ENCODE results near the gene DCD.

- TF ChIP-seq TAF1 (IDR thresholded peaks at IDR 0.05; ENCODE audit: borderline replicate concordance, low read depth, low read length) (no peak), POLR2AphosphoS5 (IDR thresholded peaks at IDR 0.05; ENCODE audit: low read depth, low read length) (no peak)
Measured at GRCh38 chr12:54697851-54698250, 49.7 kb upstream of the DCD start.

Data from GM12892 (cell line).